ENCODE results near the gene MANEA.

MANEA gene

DNA sequence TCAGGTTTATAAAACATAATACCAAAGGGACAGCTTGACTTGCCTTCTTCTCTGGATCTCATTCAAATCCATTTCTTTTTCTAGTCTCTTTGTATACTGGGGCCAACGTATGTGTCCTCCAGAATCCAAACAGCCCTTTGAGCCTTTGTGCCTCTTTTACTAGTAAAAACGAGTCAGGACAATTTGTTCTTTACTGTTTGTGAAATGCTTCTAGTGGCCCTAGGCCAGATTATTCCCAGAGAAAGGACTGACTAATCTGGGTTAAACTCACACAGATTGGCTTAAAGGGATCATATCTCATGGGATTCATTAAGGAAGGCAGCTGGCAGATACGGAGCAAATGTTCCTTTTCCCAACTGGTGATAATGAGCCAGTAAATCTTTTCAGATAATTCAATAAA lies 32.1 kb upstream of the MANEA start:
- Mint-ChIP-seq H3K4me3 (no peak overlapping the region), H3K27ac (no peak overlapping the region), H3K9me3 (no peaks in the 10 kb centered on the region), H3K4me1 (peaks cover 23% of the 10 kb centered on the region), H3K27me3 (ENCODE audit: low read depth) (no peaks in the 10 kb centered on the region), H3K36me3 (ENCODE audit: low read depth) (no peaks in the 10 kb centered on the region)
- TF ChIP-seq, protein P1, sequence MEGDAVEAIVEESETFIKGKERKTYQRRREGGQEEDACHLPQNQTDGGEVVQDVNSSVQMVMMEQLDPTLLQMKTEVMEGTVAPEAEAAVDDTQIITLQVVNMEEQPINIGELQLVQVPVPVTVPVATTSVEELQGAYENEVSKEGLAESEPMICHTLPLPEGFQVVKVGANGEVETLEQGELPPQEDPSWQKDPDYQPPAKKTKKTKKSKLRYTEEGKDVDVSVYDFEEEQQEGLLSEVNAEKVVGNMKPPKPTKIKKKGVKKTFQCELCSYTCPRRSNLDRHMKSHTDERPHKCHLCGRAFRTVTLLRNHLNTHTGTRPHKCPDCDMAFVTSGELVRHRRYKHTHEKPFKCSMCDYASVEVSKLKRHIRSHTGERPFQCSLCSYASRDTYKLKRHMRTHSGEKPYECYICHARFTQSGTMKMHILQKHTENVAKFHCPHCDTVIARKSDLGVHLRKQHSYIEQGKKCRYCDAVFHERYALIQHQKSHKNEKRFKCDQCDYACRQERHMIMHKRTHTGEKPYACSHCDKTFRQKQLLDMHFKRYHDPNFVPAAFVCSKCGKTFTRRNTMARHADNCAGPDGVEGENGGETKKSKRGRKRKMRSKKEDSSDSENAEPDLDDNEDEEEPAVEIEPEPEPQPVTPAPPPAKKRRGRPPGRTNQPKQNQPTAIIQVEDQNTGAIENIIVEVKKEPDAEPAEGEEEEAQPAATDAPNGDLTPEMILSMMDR (IDR thresholded peaks at IDR 0.05; ENCODE audit: unreplicated experiment in 3 of 3) = no peak

DNA sequence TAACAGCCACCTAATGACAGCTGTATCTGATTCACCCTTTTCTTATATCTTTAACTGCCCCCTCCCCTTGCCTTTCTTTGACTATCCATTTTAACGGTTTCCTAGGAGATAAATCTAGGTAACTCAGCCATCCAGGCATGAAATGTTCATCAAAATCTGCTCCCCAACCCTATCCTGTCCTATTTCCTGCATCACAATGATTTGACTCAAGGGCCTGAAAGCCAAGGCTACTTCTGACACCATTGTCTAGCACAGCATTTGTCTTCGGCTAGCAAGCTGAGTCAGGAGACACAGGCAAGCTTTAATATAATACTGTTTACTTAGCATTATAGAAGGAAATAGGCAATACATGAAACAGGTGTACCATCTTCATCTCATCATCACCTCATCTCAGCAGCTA lies 31.6 kb upstream of the MANEA start:
- H3K27ac Mint-ChIP-seq = no peak overlapping the region
- no peak overlapping the region for H3K4me3 Mint-ChIP-seq
- H3K36me3 Mint-ChIP-seq (ENCODE audit: low read depth) = no peaks in the 10 kb centered on the region
- H3K9me3 Mint-ChIP-seq = no peaks in the 10 kb centered on the region
- no peaks in the 10 kb centered on the region for H3K27me3 Mint-ChIP-seq (ENCODE audit: low read depth)
- H3K4me1 Mint-ChIP-seq = peaks cover 23% of the 10 kb centered on the region
- TF ChIP-seq, protein P1 (IDR thresholded peaks at IDR 0.05; ENCODE audit: unreplicated experiment in 3 of 3) = no peak

DNA sequence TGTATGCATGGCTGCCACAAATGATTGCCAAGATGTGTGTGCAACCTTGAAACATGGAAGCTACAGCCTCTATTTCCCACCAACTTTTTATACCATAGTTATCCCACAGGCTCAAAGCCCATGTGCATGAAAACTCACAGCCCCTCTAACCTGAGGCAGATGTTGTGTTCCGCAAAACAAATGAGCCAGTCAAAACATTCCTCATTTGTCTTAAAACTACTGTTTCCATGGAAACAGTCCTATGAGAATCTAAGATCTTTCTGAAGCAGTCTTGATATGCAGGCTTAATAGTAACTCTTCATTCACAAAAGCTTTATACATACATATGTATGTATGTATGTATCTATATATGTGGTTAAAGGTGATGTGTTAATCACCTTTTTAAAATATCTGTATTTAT lies 31.2 kb upstream of the MANEA start:
- TF ChIP-seq, protein P1 (IDR thresholded peaks at IDR 0.05; ENCODE audit: unreplicated experiment in 3 of 3) = no peak
- H3K9me3 Mint-ChIP-seq = no peaks in the 10 kb centered on the region
- no peak overlapping the region for H3K27ac Mint-ChIP-seq
- H3K4me3 Mint-ChIP-seq = no peak overlapping the region
- no peaks in the 10 kb centered on the region for H3K36me3 Mint-ChIP-seq (ENCODE audit: low read depth)
- peaks cover 23% of the 10 kb centered on the region for H3K4me1 Mint-ChIP-seq
- no peaks in the 10 kb centered on the region for H3K27me3 Mint-ChIP-seq (ENCODE audit: low read depth)

DNA sequence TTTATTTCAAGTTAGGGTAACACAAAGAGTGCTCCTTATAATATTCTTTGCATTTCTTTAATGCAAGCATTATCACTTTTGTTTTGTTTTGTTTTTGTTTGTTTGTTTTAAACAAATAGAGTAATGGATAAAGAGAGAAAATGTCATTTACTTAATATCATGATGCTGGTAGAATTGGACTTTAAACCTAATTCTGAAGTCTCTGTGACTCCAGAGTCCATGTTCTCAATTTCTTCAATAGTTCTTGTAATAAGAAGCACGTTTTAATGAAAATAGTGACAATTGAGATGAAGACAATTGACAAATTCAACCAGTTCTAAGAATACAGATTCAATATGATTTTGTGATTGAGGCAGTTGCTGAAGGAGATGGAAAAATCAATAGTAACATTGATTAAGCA lies 30.3 kb upstream of the MANEA start:
- TF ChIP-seq, protein P1 (IDR thresholded peaks at IDR 0.05; ENCODE audit: unreplicated experiment in 3 of 3) = no peak
- H3K4me3 Mint-ChIP-seq = no peak overlapping the region
- H3K27me3 Mint-ChIP-seq (ENCODE audit: low read depth) = no peaks in the 10 kb centered on the region
- H3K4me1 Mint-ChIP-seq = peaks cover 23% of the 10 kb centered on the region
- no peaks in the 10 kb centered on the region for H3K36me3 Mint-ChIP-seq (ENCODE audit: low read depth)
- H3K9me3 Mint-ChIP-seq = no peaks in the 10 kb centered on the region
- H3K27ac Mint-ChIP-seq = no peak overlapping the region

DNA sequence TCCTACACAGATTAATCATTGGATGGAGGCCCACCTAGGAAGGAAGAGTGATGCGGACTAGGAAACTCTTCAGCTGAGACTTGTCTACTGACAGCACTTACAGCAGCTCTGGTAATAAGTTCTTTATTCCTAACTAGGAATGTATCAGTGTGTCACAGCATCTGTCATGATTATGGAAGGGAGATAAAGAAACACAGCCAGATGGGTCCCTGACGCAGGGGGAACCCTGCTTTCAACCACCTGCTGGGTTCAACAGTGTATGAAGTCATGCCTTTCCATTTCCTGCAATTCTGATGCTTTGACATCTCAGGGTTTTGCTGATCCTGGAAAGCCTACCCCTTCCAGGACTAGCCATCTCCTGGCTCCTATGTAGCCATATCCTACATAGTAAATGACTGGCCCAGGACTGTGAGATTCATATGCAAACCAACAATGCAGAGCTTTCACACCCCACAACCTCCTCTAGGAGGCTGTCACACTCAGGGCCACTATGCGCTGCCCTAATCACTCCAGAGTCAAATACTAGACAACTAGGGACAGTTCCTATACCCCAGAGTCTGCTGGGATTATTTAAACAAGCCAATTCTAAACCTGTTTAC lies 29.0 kb upstream of the MANEA start:
- no peaks in the 10 kb centered on the region for H3K9me3 Mint-ChIP-seq
- no peaks in the 10 kb centered on the region for H3K27me3 Mint-ChIP-seq (ENCODE audit: low read depth)
- no peak overlapping the region for H3K4me3 Mint-ChIP-seq
- TF ChIP-seq, protein P1 (IDR thresholded peaks at IDR 0.05; ENCODE audit: unreplicated experiment in 3 of 3) = no peak
- H3K4me1 Mint-ChIP-seq = peaks cover 18% of the 10 kb centered on the region
- no peaks in the 10 kb centered on the region for H3K36me3 Mint-ChIP-seq (ENCODE audit: low read depth)
- no peak overlapping the region for H3K27ac Mint-ChIP-seq

DNA sequence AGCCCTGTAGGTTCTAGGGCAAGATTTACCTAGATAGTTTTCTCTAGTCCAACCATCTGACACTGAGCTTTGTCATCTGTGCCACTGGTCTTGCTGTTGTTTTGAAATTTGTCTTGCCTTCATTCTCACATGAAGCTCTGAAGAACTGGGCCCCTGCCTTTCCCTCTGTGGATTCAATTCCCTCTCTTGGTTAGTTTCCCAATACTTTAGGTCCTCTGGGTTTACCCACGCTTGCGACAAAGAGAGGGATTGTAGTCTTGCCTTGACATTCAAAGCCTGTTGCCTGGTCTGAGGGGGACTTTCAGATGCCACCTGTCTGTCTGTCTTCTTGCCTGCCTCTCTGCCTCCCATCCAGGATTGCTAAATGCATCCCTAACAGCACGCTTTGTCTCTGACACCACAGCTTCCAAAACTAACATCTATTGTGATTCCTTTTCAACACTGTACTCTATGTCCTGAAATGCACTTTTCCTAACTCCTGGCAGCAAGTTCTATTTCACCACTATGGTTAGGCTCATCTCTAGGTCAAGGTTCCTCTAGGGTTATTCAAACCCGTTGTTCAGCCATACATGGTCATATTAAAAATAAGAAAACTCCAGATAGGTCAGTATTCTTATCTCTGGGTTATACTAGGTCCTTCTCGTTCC lies 25.5 kb upstream of the MANEA start:
- Mint-ChIP-seq H3K4me3 (no peak overlapping the region), H3K9me3 (no peaks in the 10 kb centered on the region), H3K27ac (no peak overlapping the region), H3K4me1 (no peaks in the 10 kb centered on the region), H3K27me3 (ENCODE audit: low read depth) (no peaks in the 10 kb centered on the region), H3K36me3 (ENCODE audit: low read depth) (no peaks in the 10 kb centered on the region)
- TF ChIP-seq, protein P1 (IDR thresholded peaks at IDR 0.05; ENCODE audit: unreplicated experiment in 3 of 3) = no peak

Measured in nephron (organoid).